Activated CD4-positive, alpha-beta T cell treated with anti-CD3 and anti-CD28 coated beads, Interleukin-2, Interleukin-6, amounts not matched to agents 100 ng/mL and 50 ng/mL, durations not matched to agents 16 hours and 8 hours (primary cell): ENCODE results near the gene HS6ST1.

Experiments
- DNase-seq: peaks from one replicate; pipeline ENCODE4 v3.0.0-alpha.2; 2020

Gene HS6ST1

DNA sequence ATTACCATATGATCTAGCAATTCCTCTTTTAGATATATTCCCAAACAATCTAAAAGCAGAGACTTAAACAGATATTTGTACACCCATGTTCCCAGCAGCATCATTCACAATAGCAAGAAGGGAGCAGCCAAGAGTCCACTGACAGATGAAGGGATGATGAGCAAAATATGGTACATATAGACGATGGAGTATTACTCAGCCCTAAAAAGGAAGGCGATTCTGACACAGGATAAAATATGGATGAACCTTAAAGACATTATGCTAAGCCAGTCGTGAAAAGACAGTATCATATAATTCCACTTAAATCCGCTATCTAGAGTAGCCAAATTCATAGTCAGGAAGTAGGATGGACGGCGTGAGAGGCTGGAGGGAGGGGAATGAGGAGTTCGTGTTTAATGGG lies 20.4 kb downstream of the HS6ST1 start:
- no peak for DNase-seq

- no peak for DNase-seq
Observed at GRCh38 chr2:128293870-128294455, 24.7 kb downstream of the HS6ST1 start.

GRCh38 chr2:128293426-128293755 lies 25.3 kb downstream of the HS6ST1 start:
- DNase-seq: no peak

DNA sequence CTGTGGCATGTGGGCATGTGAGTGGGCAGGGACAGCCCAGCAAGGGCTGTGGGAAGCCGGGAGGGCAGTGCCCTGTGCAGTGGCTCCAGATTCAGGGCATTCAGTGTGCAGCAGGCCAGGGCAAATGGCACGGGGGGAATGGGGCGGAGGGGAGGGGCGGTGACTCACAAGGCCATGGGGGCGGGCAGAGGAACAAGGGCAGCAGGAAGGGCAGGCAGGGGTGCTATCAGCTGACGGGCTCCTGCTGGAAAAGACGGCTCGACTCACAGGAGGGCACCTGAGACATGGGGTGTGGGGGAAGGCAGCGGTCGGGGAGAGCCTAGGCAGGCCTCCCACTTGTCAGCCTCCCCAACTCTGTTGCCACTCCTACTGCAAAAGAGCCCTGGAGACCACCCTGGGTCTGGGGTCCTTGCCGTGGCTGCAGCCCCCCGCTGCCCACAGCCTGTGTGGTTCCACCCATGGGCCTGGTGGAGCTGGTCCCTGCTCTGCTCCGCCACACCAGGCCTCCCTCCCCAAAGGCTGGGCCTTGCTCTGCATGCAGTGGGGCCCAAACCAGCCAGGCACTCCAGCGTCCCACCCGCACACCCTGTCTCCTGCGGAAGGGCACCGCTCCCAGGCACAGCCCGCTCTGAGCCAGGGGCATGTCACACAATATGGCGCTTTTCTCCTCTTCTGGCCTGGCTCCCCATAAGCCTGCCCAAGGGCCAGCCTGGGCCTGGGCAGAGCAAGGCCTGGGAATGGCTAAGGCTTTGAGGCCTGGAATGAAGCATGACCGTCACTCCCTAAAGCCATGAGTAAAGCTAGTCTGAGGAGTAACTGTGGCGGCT lies 25.9 kb downstream of the HS6ST1 start:
- no peak for DNase-seq

DNA sequence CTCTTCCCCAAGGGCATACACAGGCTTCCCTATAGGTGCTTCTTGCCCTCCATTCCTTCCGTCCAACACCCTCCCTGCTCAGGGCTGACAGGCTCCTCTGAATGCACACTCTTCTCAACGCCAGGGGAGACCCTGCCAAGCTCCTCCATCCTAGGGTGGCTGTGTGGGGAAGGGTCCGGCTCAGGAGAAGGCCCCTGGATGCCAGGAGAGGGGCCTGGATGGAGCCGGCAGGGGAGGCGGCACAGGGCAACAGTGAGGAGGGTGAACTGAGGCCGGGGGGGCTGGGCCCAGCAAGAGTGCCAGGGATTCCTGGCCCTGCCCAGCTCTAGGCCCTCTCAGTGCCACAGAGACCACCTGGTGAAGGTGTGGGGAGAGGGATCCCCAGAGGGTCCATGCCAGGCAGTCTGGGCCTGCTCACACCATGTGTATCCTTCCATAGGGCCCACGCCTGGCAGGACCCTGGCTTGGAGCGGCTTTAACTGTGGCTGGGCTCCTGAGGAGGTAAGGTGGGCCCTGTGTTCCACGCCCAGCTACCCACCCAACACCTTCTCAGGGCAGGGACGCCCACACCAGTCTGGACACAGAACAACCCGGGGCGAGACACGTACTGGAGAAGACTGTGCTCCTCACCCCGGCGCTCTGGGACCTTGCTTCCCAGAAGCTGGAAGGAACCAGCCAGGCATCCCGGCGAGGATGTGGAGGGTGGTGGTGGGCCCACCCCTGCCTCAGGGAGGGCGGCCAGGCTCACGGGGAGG lies 26.6 kb downstream of the HS6ST1 start:
- DNase-seq: no peak

- DNase-seq: no peak
Observed at GRCh38 chr2:128291161-128291843, 27.4 kb downstream of the HS6ST1 start.

DNA sequence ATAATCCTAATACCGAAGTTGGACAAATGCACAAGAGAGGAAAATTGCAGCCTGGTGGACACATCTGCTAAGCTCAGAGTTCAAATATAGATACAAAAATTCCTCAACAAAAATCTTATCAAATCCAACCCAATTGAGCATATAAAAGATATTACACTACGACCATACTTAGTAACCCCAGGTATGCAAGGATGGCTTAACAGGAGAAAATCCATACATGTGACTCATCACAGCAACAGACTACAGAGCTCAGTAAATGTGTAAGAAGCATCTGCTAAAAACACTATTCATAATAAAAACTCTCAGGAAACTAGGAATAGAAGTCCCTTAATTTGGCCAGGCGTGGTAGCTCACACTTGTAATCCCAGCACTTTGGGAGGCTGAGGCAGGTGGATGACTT lies 28.3 kb downstream of the HS6ST1 start:
- DNase-seq: no peak

- no peak for DNase-seq
Observed at GRCh38 chr2:128289439-128289838, 29.2 kb downstream of the HS6ST1 start.

- no peak for DNase-seq
Observed at GRCh38 chr2:128288781-128289180, 29.9 kb downstream of the HS6ST1 start.

DNA sequence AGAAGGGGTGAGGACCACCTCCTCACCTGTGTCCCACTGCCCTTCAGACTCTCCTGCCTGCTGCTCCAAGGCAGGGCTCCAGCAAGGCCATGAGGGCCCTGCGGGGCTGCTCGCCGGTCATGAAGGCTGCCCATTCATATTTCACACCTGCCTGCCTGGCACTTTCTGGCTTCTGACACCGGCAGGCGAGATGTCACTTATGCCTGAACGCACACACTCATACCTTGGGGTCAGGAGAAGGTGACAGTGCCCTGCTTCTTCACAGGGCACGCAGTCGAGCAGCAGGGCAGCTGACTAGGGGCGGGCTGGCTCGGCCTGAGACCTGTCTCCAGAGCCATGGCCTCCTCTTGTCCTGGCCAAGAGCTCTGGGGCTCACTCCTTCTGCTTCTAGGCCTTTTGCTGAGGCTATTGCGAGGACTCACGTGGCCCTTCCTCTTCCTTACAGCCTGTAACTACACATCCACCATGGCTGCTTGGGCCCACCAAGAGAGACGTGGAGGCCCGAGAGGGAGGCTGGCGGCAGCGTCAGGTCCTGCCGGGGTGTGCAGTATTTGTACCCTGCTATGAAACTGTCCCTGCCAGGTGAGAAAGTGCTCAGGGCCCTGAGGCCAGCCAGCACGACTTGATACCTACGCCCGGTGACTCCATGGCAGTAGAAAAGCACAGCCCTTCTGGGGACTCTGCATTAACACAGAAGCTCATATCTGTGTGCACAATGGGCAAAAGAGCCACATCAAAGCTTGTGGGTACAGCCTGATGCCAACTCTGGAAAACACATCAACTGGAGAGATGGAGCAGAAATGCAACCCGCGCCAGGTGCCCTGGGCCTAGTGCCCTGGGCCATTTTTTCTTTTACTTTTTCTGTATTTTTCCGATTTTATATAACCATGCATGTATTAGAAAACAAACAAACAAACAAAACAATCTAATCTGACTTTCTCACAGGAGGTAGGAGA lies 30.6 kb downstream of the HS6ST1 start:
- DNase-seq: no peak

DNA sequence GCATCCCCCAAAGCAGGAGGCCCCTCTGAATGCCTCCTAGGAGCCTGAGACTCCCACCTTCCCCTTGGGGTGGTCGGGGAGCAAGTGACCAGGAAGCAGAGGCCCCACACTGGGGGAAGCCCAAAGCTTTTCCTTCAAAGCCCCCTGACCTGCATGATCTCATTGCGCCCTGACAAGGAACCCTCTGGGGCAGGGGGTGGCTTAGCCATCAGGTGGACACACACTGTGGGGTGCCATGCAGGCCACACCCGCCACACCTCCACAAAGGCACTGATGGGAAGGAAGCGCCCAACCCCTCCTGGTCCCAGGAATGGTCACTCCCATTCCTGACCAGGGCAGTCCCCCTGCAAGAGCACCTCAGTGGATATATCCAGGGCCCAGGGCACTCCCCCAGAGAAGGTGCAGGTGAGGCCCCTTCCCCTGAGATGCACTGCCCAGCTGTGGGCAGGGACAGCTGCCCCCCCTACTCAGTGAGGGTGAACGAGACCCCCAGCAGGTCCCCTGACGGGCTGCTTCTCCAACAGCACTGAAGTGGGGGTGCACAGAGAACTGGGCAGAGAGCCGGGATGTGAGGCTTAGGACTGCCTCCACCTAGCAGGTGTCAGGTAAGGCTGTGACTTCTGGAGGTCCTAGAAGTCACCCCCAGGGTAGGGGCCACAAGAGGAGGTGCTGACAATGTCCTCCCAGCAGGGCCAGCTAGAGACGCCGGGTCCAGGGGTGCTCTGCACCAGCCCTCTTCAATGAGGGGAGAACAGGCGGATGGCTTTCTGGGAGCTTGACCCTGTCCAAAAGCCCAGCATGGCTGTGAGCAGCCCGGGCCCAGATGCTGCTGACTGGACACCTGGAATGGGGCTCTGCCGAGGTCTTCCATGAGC lies 31.5 kb downstream of the HS6ST1 start:
- DNase-seq: no peak

GRCh38 chr2:128286011-128286721 lies 32.5 kb downstream of the HS6ST1 start:
- no peak for DNase-seq

GRCh38 chr2:128285329-128285931 lies 33.2 kb downstream of the HS6ST1 start:
- DNase-seq: no peak

- no peak for DNase-seq
Observed at GRCh38 chr2:128284841-128285240, 33.8 kb downstream of the HS6ST1 start.

DNA sequence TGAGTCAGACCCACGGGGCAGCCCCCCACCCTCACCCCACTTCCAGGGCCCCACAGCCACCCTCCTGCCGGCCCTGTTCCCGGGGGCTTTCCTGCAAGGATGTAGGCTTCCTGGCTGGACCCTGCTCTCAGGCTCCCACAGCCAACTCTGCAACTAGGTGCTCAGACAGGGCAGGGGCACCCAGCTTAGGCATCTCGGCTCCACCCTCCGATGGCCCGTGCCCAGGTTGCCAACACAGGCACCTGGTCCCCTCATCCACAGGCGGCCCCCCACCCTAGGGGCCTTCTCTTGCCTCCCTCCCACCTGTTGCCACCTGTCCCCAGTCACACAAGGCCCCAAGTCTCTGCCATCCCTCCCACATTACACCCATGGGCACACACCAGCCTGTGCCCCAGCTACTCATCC lies 34.6 kb downstream of the HS6ST1 start:
- no peak for DNase-seq

GRCh38 chr2:128282976-128283810 lies 35.5 kb downstream of the HS6ST1 start:
- DNase-seq: no peak

GRCh38 chr2:128282246-128282975 lies 36.3 kb downstream of the HS6ST1 start:
- DNase-seq: no peak

GRCh38 chr2:128281852-128282245 lies 36.8 kb downstream of the HS6ST1 start:
- no peak for DNase-seq
